A549 (cell line): ENCODE data around the gene IGSF3. TPM values are rescaled to one million over a fixed set of nuclear protein-coding genes. Genes with fewer than 3 reads are reported as not detected.

Experiments
- ATAC-seq, 2 experiments: fragments of 200-7000 bp in 1 of 2; fragments of >200 bp in 1 of 2; cut with Nextera tagmentation in 1 of 2; cut with Tn5 transposase in 1 of 2; 3 replicates each; pipeline versions ENCODE4 v1.8.0 to v1.9.1; 2018 to 2020; ENCODE audit warnings: mild to moderate bottlenecking in 1 of 2, moderate library complexity in 1 of 2
- CTCF ChIA-PET: fragments of 300-600 bp; sonication (Branson Sonifier 250); formaldehyde crosslinking; extraction: SDS; loops from one replicate; lab custom pipeline; 2021; ENCODE audit warnings: antibody characterized with exemption, inconsistent platforms; lab: Yijun Ruan, JAX
- POLR2A ChIA-PET: fragments of 350-600 bp; formaldehyde crosslinking; extraction: SDS; loops from one replicate; lab custom pipeline; 2021; ENCODE audit warnings: antibody characterized with exemption, inconsistent platforms; lab: Yijun Ruan, JAX
- DNase-seq, 2 experiments: peaks; one replicate each; pipeline versions ENCODE4 v3.0.0 to v3.0.0-alpha.2; 2011 to 2016; ENCODE audit warnings: low read depth in 1 of 2, low spot score in 1 of 2
- FAIRE-seq: peaks from 2 replicates; lab custom pipeline; 2011; peaks lifted over from hg19 to GRCh38; lab: Jason Lieb, UNC
- H3K27ac ChIP-seq, 2 experiments: fragments of >200 bp; sonication (Bioruptor Twin); formaldehyde crosslinking; 3 replicates each; pipeline ENCODE4 v1.5.1; 2016 to 2017
- H3K4me1 ChIP-seq: fragments of >200 bp; sonication (Bioruptor Twin); formaldehyde crosslinking; 3 replicates; pipeline ENCODE4 v1.6.1; 2016
- H3K4me2 ChIP-seq: fragments of >200 bp; sonication (Bioruptor Twin); formaldehyde crosslinking; 3 replicates; pipeline ENCODE4 v1.6.1; 2016
- H3K4me3 ChIP-seq: fragments of >200 bp; sonication (Bioruptor Twin); formaldehyde crosslinking; 3 replicates; pipeline ENCODE4 v1.5.1; 2016
- H3K9me3 ChIP-seq: fragments of >200 bp; sonication (Bioruptor Twin); formaldehyde crosslinking; 3 replicates; pipeline ENCODE4 v1.6.1; 2016
- CBX2 ChIP-seq: fragments of 200-600 bp; sonication (generic); IDR thresholded peaks from 2 replicates; pipeline ENCODE4 v1.6.1; 2016; ENCODE audit warnings: low read depth, mild to moderate bottlenecking, borderline replicate concordance
- CBX8 ChIP-seq: fragments of 200-600 bp; sonication (generic); IDR thresholded peaks from 2 replicates; pipeline ENCODE4 v1.6.1; 2016
- CEBPB ChIP-seq, 2 experiments: fragments of >200 bp in 1 of 2; sonication (Bioruptor Twin) in 1 of 2; formaldehyde crosslinking in 1 of 2; IDR thresholded peaks; 2 replicates each; pipeline ENCODE4 v1.6.1; 2012 to 2016
- CHD2 ChIP-seq: fragments of 150-350 bp; IDR thresholded peaks from 2 replicates; pipeline ENCODE4 v1.6.1; 2014; ENCODE audit warnings: low read length; ENCODE audit not compliant: partially characterized antibody
- CTCF ChIP-seq: fragments of >200 bp; sonication (Bioruptor Twin); formaldehyde crosslinking; IDR thresholded peaks from 3 replicates; pipeline ENCODE4 v1.5.1; 2016
- EHMT2 ChIP-seq: fragments of 200-600 bp; sonication (generic); IDR thresholded peaks from 2 replicates; pipeline ENCODE4 v1.6.1; 2016; ENCODE audit warnings: antibody characterized with exemption, low read depth, mild to moderate bottlenecking, moderate library complexity
- EP300 ChIP-seq, 2 experiments: fragments of >200 bp; sonication (Bioruptor Twin); formaldehyde crosslinking; IDR thresholded peaks; 2 replicates in 1 of 2; 3 replicates in 1 of 2; pipeline ENCODE4 v1.6.1; 2016 to 2017
- FOSB ChIP-seq: fragments of 250-450 bp; sonication (Bioruptor Pico); IDR thresholded peaks from 2 replicates; pipeline ENCODE4 v1.5.0; 2020; ENCODE audit warnings: mild to moderate bottlenecking, moderate library complexity
- FOXS1 ChIP-seq: fragments of 250-450 bp; sonication (Bioruptor Pico); IDR thresholded peaks from 2 replicates; pipeline ENCODE4 v1.5.0; 2020; ENCODE audit warnings: mild to moderate bottlenecking, moderate library complexity
- HES2 ChIP-seq: fragments of >200 bp; sonication (Bioruptor Twin); formaldehyde crosslinking; IDR thresholded peaks from 2 replicates; pipeline ENCODE4 v1.6.1; 2016
- JUN ChIP-seq, 2 experiments: fragments of >200 bp; sonication (Bioruptor Twin); formaldehyde crosslinking; IDR thresholded peaks; 2 replicates in 1 of 2; 3 replicates in 1 of 2; pipeline ENCODE4 v1.6.1; 2016 to 2017
- KDM1A ChIP-seq: fragments of 200-600 bp; sonication (generic); IDR thresholded peaks from 2 replicates; pipeline ENCODE4 v1.6.1; 2016; ENCODE audit warnings: low read depth, mild to moderate bottlenecking
- KDM5A ChIP-seq: fragments of 200-600 bp; sonication (generic); IDR thresholded peaks from 2 replicates; pipeline ENCODE4 v1.6.1; 2016; ENCODE audit warnings: antibody characterized with exemption, mild to moderate bottlenecking
- MAFK ChIP-seq: fragments of 450-650 bp; IDR thresholded peaks from 2 replicates; pipeline ENCODE4 v1.6.1; 2014; ENCODE audit not compliant: partially characterized antibody
- PHF8 ChIP-seq: fragments of 200-600 bp; sonication (generic); IDR thresholded peaks from 2 replicates; pipeline ENCODE4 v1.6.1; 2016; ENCODE audit warnings: low read depth, mild to moderate bottlenecking, antibody characterized with exemption, moderate library complexity, borderline replicate concordance
- POLR2AphosphoS2 ChIP-seq: conservative IDR thresholded peaks from 2 replicates; pipeline ENCODE4 v1.6.1; 2012; ENCODE audit warnings: low read length, improper control_type of control experiment, inconsistent platforms
- RARB ChIP-seq: fragments of 250-450 bp; sonication (Bioruptor Pico); IDR thresholded peaks from 2 replicates; pipeline ENCODE4 v1.8.0; 2021; ENCODE audit warnings: mild to moderate bottlenecking, moderate library complexity
- RCOR1 ChIP-seq: fragments of 150-350 bp; IDR thresholded peaks from 2 replicates; pipeline ENCODE4 v1.6.1; 2014; ENCODE audit warnings: antibody characterized with exemption, low read length, low read depth
- RFX5 ChIP-seq: fragments of 450-650 bp; IDR thresholded peaks from 2 replicates; pipeline ENCODE4 v1.7.1; 2014; ENCODE audit warnings: antibody characterized with exemption, mild to moderate bottlenecking, moderate library complexity
- SMC3 ChIP-seq: fragments of >200 bp; sonication (Bioruptor Twin); formaldehyde crosslinking; IDR thresholded peaks from 3 replicates; pipeline ENCODE4 v1.6.1; 2018; ENCODE audit warnings: inconsistent platforms
- SREBF2 ChIP-seq: fragments of 450-650 bp; IDR thresholded peaks from 2 replicates; pipeline ENCODE4 v1.6.1; 2014; ENCODE audit warnings: mild to moderate bottlenecking, moderate library complexity
- TFCP2L1 ChIP-seq: fragments of 250-450 bp; sonication (Bioruptor Pico); IDR thresholded peaks from 2 replicates; pipeline ENCODE4 v1.5.0; 2021; ENCODE audit warnings: mild to moderate bottlenecking
- TP53 ChIP-seq: fragments of 250-450 bp; sonication (Bioruptor Pico); IDR thresholded peaks from 2 replicates; pipeline ENCODE4 v1.5.0; 2021; ENCODE audit warnings: mild to moderate bottlenecking, moderate library complexity
- WGBS: methylation state at CpG from one replicate; pipeline ENCODE4 v1.1.6; 2017; ENCODE audit errors: missing lambda C conversion rate; 5-methylcytosine and 5-hydroxymethylcytosine counted together
- polyA plus RNA-seq, 4 experiments: library from polyadenylated mRNA; depleted of rRNA in 3 of 4; stranded (reverse); fragments of >200 nt; fragmentation: RNase III in 1 of 4; extraction: RNeasy Plus Mini Kit Qiagen cat#74134 plus additional on column Dnase treatment in 1 of 4; gene quantifications; 2 replicates in 3 of 4; 3 replicates in 1 of 4; pipeline ENCODE4 v1.2.3, GENCODE V29; 2011 to 2017

The IGSF3 gene
- polyA plus RNA-seq, 2 of the 4 experiments (the other 2 are of a cell fraction): 18.5 to 21.9 TPM

GRCh38 chr1:116668277-116668676, 744 bp upstream of the IGSF3 start:
- peak overlapping the region; percentile 94 for H3K4me2 ChIP-seq

GRCh38 chr1:116667078-116667574, 407 bp downstream of the IGSF3 start:
- 0% methylated on average over 3 of the region's 45 CpGs for WGBS
- ATAC-seq: peak; percentile 39 to 59
- POLR2A ChIA-PET: interaction anchor here (1.5 kb wide), 1 partner anchor 11 kb away, joined by 5 read pairs; no protein-coding TSS in a partner anchor
- no peak for FAIRE-seq
- peak overlapping the region; percentile 94 for H3K4me2 ChIP-seq
- H3K4me1 ChIP-seq: peaks cover 7% of the 10 kb centered on the region; the same call in 1 of the 3 replicates
- TF ChIP-seq KDM5A (no peak), CEBPB (IDR thresholded peaks at IDR 0.05) (no peak), FOXS1 (CRISPR knock-in tag) (no peak), KDM1A (no peak), CTCF (no peak), CHD2 (no peak), FOSB (CRISPR knock-in tag) (no peak)
- no peak for DNase-seq
- H3K9me3 ChIP-seq: no peaks in the 10 kb centered on the region
- H3K4me3 ChIP-seq: peak overlapping the region; percentile 79
- CTCF ChIA-PET: interaction anchor here (1.3 kb wide), 1 partner anchor 58 kb away, joined by 3 read pairs; no protein-coding TSS in a partner anchor
- peak overlapping the region; percentile 73 to 99 for H3K27ac ChIP-seq

More at GRCh38 chr1:116668277-116668676, 744 bp upstream of the IGSF3 start:
- no peak for TF ChIP-seq CBX2
- no peak for TF ChIP-seq HES2
- no peak for TF ChIP-seq TFCP2L1 (CRISPR knock-in tag)
- no peak for TF ChIP-seq POLR2AphosphoS2
- TF ChIP-seq RARB (CRISPR knock-in tag): no peak
- TF ChIP-seq TP53 (CRISPR knock-in tag): no peak
- TF ChIP-seq MAFK: no peak
- TF ChIP-seq CEBPB (IDR thresholded peaks at IDR 0.05): no peak
- TF ChIP-seq JUN (IDR thresholded peaks at IDR 0.05): no peak
- no peak for TF ChIP-seq SREBF2
- TF ChIP-seq RFX5: no peak
- TF ChIP-seq KDM5A: no peak
- no peak for TF ChIP-seq EHMT2
- no peak for TF ChIP-seq PHF8
- no peak for TF ChIP-seq EP300 (IDR thresholded peaks at IDR 0.05)
- no peak for TF ChIP-seq RCOR1
- TF ChIP-seq SMC3: no peak
- TF ChIP-seq CBX8: no peak
- POLR2A ChIA-PET: interaction anchor here (1.5 kb wide), 1 partner anchor 10 kb away, joined by 5 read pairs; no protein-coding TSS in a partner anchor
- FAIRE-seq (no peak), ATAC-seq (no peak), DNase-seq (no peak)
- Histone ChIP-seq H3K4me3 (peak overlapping the region; percentile 79; the same call in 2 of the 3 replicates), H3K9me3 (no peaks in the 10 kb centered on the region), H3K4me1 (peaks cover 7% of the 10 kb centered on the region; the same call in 1 of the 3 replicates), H3K27ac (peak overlapping the region; percentile 73 to 99)
- WGBS: 94% methylated on average over 7 of the region's 7 CpGs
- CTCF ChIA-PET: interaction anchor here (1.2 to 1.3 kb wide), 2 partner anchors 57 to 94 kb away, joined by 3 read pairs; no protein-coding TSS in a partner anchor
